HepG2 (cell line): ENCODE measurements around the gene AMD1. TPM values are rescaled to one million over a fixed set of nuclear protein-coding genes. Genes with fewer than 3 reads are reported as not detected.

Experiments used
- ATAC-seq: fragments of 200-7000 bp; cut with Tn5 transposase; 3 replicates; pipeline ENCODE4 v1.9.1; 2020; ENCODE audit warnings: mild to moderate bottlenecking, moderate library complexity
- BruUV-seq: library from RNA; stranded (reverse); fragments of 400-500 nt; replicated peaks from 2 replicates; lab custom pipeline; 2021; lab: Mats Ljungman, UMichigan
- CTCF ChIA-PET: fragments of 300-600 bp; formaldehyde crosslinking; extraction: SDS; loops from one replicate; lab custom pipeline; 2021; ENCODE audit warnings: low total read pairs, inconsistent platforms, low intra/inter-chr PET ratio; lab: Yijun Ruan, JAX
- POLR2A ChIA-PET: fragments of 350-600 bp; sonication (Branson Sonifier 250); formaldehyde crosslinking; loops from one replicate; lab custom pipeline; 2020; ENCODE audit warnings: antibody characterized with exemption, inconsistent platforms; lab: Yijun Ruan, JAX
- DNase-seq: peaks from one replicate; pipeline ENCODE4 v3.0.0-alpha.2; 2015; ENCODE audit warnings: low spot score
- FAIRE-seq: peaks from 3 replicates; lab custom pipeline; 2011; peaks lifted over from hg19 to GRCh38; lab: Jason Lieb, UNC
- H2AFZ ChIP-seq: one replicate; pipeline ENCODE4 v1.6.1; 2011; ENCODE audit warnings: low read length, inconsistent platforms
- H3K27ac ChIP-seq: fragments of 300-600 bp; 3 replicates; pipeline ENCODE4 v1.8.0; 2011; ENCODE audit warnings: mixed run types, mild to moderate bottlenecking, mixed read lengths, low read length, inconsistent platforms; ENCODE audit not compliant: insufficient read depth; ENCODE audit errors: extremely low read length
- H3K27me3 ChIP-seq, 2 experiments: fragments of 200-600 bp in 1 of 2; 2 replicates in 1 of 2; 3 replicates in 1 of 2; pipeline versions ENCODE4 v1.6.0 to v1.8.0; 2011; ENCODE audit warnings: low read length in 2 of 2, mild to moderate bottlenecking in 2 of 2, moderate library complexity in 2 of 2, inconsistent platforms in 1 of 2; ENCODE audit not compliant: insufficient read depth in 2 of 2, control insufficient read depth in 1 of 2
- H3K36me3 ChIP-seq, 2 experiments: fragments of 200-600 bp in 1 of 2; replicated peaks in 1 of 2; 2 replicates in 1 of 2; 3 replicates in 1 of 2; pipeline versions ENCODE4 v1.5.1 to v1.8.0; 2011; ENCODE audit warnings: low read length in 2 of 2, inconsistent platforms in 1 of 2; ENCODE audit not compliant: insufficient read depth in 2 of 2, control insufficient read depth in 1 of 2
- H3K4me1 ChIP-seq: 2 replicates; pipeline ENCODE4 v1.5.1; 2012; ENCODE audit warnings: low read length, inconsistent platforms; ENCODE audit not compliant: insufficient read depth
- H3K4me2 ChIP-seq: 2 replicates; pipeline ENCODE4 v1.6.0; 2011; ENCODE audit warnings: low read depth, low read length, inconsistent platforms
- H3K4me3 ChIP-seq, 3 experiments: fragments of 200-600 bp in 1 of 3; sonication (generic), shearing (Covaris generic) in 1 of 3; replicated peaks in 1 of 3; 2 replicates each; pipeline ENCODE4 v1.5.1; 2011 to 2016; ENCODE audit warnings: low read length in 3 of 3, inconsistent platforms in 2 of 3, low read depth in 2 of 3, mild to moderate bottlenecking in 2 of 3, control low read depth in 1 of 3, mixed read lengths in 1 of 3; ENCODE audit not compliant: insufficient read depth in 1 of 3
- H3K79me2 ChIP-seq: one replicate; pipeline ENCODE4 v1.6.1; 2011; ENCODE audit warnings: low read length, inconsistent platforms; ENCODE audit not compliant: insufficient read depth
- H3K9ac ChIP-seq: 2 replicates; pipeline ENCODE4 v1.6.0; 2011; ENCODE audit warnings: mild to moderate bottlenecking, low read depth, low read length, inconsistent platforms; ENCODE audit not compliant: insufficient read depth
- H3K9me3 ChIP-seq: 2 replicates; pipeline ENCODE4 v1.5.1; 2012; ENCODE audit warnings: mild to moderate bottlenecking, low read length
- H4K20me1 ChIP-seq: 2 replicates; pipeline ENCODE4 v1.6.0; 2011; ENCODE audit warnings: inconsistent platforms, mild to moderate bottlenecking, low read length, moderate library complexity; ENCODE audit not compliant: insufficient read depth
- ATF7-NPFF ChIP-seq: sonication (generic); formaldehyde crosslinking; IDR thresholded peaks from 2 replicates; pipeline ENCODE4 v1.8.1; 2023; ENCODE audit warnings: mild to moderate bottlenecking, low read depth, missing genetic modification reagents, moderate library complexity
- ATM ChIP-seq: fragments of 450-650 bp; IDR thresholded peaks from 2 replicates; pipeline ENCODE4 v1.7.1; 2017; ENCODE audit warnings: mild to moderate bottlenecking, borderline replicate concordance
- CREM ChIP-seq, 2 experiments: sonication (generic) in 1 of 2; formaldehyde crosslinking in 1 of 2; IDR thresholded peaks; 2 replicates each; pipeline versions ENCODE4 v1.4.0 to v1.6.1; 2016 to 2020; ENCODE audit warnings: antibody characterized with exemption in 1 of 2, mild to moderate bottlenecking in 1 of 2, missing genetic modification reagents in 1 of 2
- DNMT1 ChIP-seq: sonication (generic); formaldehyde crosslinking; IDR thresholded peaks from 2 replicates; pipeline ENCODE4 v1.5.1; 2020; ENCODE audit warnings: mild to moderate bottlenecking, missing genetic modification reagents
- FLYWCH1 ChIP-seq: sonication (generic); formaldehyde crosslinking; IDR thresholded peaks from 2 replicates; pipeline ENCODE4 v1.8.1; 2023; ENCODE audit warnings: mild to moderate bottlenecking, missing genetic modification reagents
- GTF3A ChIP-seq: sonication (generic); formaldehyde crosslinking; conservative IDR thresholded peaks from 2 replicates; pipeline ENCODE4 v1.4.0; 2020; ENCODE audit warnings: mild to moderate bottlenecking, missing genetic modification reagents
- MLLT10 ChIP-seq: sonication (generic); formaldehyde crosslinking; IDR thresholded peaks from 2 replicates; pipeline ENCODE4 v1.4.0; 2020; ENCODE audit warnings: missing genetic modification reagents
- RARG ChIP-seq: sonication (generic); formaldehyde crosslinking; IDR thresholded peaks from 2 replicates; pipeline ENCODE4 v1.4.0; 2020; ENCODE audit warnings: low read depth, mild to moderate bottlenecking, missing genetic modification reagents
- YY1 ChIP-seq: IDR thresholded peaks from 2 replicates; pipeline ENCODE4 v1.6.1; 2011; ENCODE audit warnings: low read length, low read depth, moderate library complexity, mild to moderate bottlenecking; ENCODE audit not compliant: insufficient read depth, insufficient replicate concordance
- ZFP82 ChIP-seq: sonication (generic); formaldehyde crosslinking; IDR thresholded peaks from 2 replicates; pipeline ENCODE4 v1.5.1; 2020; ENCODE audit warnings: mild to moderate bottlenecking, missing genetic modification reagents, borderline replicate concordance
- ZNF333 ChIP-seq: sonication (generic); formaldehyde crosslinking; IDR thresholded peaks from 2 replicates; pipeline ENCODE4 v1.4.0; 2020; ENCODE audit warnings: mild to moderate bottlenecking, missing genetic modification reagents, borderline replicate concordance
- ZNF350 ChIP-seq: sonication (generic); formaldehyde crosslinking; IDR thresholded peaks from 2 replicates; pipeline ENCODE4 v1.4.0; 2020; ENCODE audit warnings: mild to moderate bottlenecking, low read depth, missing genetic modification reagents, borderline replicate concordance
- ZNF776 ChIP-seq: sonication (generic); formaldehyde crosslinking; IDR thresholded peaks from 2 replicates; pipeline ENCODE4 v1.4.0; 2020; ENCODE audit warnings: mild to moderate bottlenecking, missing genetic modification reagents
- WGBS: methylation state at CpG from one replicate; pipeline ENCODE4 v1.1.6; 2017; ENCODE audit warnings: low lambda C conversion rate; 5-methylcytosine and 5-hydroxymethylcytosine counted together
- in situ Hi-C: cut with HindIII; loops from 2 replicates; pipeline ENCODE4 v1.10.0; 2017; ENCODE audit warnings: low pct_unique_long_range_greater_than_20kb; ENCODE audit not compliant: extremely low pct_ligation_motif_present
- intact Hi-C: fragments of 100-400 bp; cut with micrococcal nuclease; formaldehyde crosslinking; loops from one replicate; pipeline ENCODE4 v1.10.0; 2022; ENCODE audit not compliant: unreplicated experiment
- polyA plus RNA-seq, 8 experiments: library from polyadenylated mRNA; depleted of rRNA in 3 of 8; stranded (reverse) in 7 of 8; unstranded in 1 of 8; fragments of >200 nt; fragmentation: Illumina TruSeq in 4 of 8; extraction: Trizol in 4 of 8; gene quantifications; 2 replicates each; pipeline versions ENCODE4 v1.2.1 to v1.2.3, GENCODE V29; 2011 to 2016; ENCODE audit warnings: low read depth in 4 of 8, missing spikeins in 1 of 8, mixed read lengths in 1 of 8; ENCODE audit not compliant: insufficient read depth in 1 of 8
- total RNA-seq, 5 experiments: library from RNA; depleted of rRNA; stranded (reverse); fragments of >200 nt; fragmentation: Illumina TruSeq; extraction: Trizol; gene quantifications; 2 replicates each; pipeline ENCODE4 v1.2.3, GENCODE V29; 2016; ENCODE audit warnings: low read depth in 1 of 5
- TF ChIP-seq, protein P1 (sequence below): sonication (generic); formaldehyde crosslinking; IDR thresholded peaks from 2 replicates; pipeline ENCODE4 v1.5.0; 2020; ENCODE audit warnings: missing genetic modification reagents, mild to moderate bottlenecking, borderline replicate concordance
- TF ChIP-seq, protein P2 (sequence below): sonication (generic); formaldehyde crosslinking; IDR thresholded peaks from 2 replicates; pipeline ENCODE4 v1.8.0; 2022; ENCODE audit warnings: low read depth, missing genetic modification reagents

Gene AMD1
- total and polyA plus RNA-seq, 2 of the 13 experiments (the other 11 are each of a cell fraction or from before 2014, with no cell fraction given) = 108 to 123 TPM

DNA sequence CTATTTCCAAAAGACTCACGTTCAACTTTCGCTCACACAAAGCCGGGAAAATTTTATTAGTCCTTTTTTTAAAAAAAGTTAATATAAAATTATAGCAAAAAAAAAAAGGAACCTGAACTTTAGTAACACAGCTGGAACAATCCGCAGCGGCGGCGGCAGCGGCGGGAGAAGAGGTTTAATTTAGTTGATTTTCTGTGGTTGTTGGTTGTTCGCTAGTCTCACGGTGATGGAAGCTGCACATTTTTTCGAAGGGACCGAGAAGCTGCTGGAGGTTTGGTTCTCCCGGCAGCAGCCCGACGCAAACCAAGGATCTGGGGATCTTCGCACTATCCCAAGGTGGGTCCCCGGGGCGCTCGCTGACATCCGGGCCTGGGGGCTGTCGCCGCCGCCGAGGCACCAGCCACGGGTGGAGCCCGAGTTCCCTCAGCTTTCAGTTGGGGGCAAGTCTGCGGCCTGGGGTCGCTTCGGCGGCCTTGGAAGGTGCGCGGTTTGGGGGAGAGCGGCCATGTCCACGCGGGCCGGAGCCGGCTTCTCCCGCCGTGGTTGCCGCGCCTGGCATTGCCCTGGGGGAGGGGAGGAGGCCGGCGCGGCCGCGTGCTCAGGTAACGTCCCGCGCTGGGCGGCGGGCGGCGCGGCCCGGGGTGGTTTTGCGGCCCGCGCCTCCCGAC, 429 bp downstream of the AMD1 start (continued):
- TF ChIP-seq CREM (IDR thresholded peaks at IDR 0.05) (no peak), CREM (CRISPR knock-in tag; IDR thresholded peaks at IDR 0.05) (no peak), ATM (no peak), GTF3A (no peak), ZNF350 (CRISPR knock-in tag) (no peak), YY1 (peak; percentile 32)
- TF ChIP-seq, all 625 proteins: peak for 40

DNA sequence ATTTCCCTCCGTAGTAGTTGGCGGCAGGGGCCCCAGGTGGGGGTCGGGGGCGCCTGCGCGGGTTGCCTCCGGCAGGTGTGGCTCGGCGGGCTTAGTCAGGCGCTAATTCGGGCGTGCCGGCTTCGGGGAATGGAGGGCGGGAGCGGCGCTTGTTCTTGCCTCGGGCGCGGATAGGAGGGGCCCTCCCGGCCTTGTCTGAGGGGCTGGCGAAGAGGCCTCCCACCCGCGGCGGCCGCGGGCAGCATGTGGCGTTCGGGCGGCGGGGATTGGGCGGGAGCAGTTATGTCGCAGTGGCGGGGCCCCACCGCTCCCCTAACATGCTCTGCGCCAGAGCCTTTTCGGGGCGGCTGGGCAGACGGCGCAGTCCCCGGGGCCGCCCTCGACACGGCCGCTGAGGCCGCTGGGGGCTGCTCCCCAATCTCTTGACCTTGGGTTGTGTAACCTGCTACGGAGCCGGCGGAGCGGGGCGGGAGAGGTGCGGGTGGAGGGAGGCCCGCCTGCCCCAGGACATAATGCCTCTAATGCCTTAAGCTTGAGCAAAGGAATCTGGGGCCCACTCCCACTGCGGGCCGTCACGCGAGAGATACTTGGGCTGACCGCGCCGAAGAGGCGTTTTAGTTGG, 1.1 kb downstream of the AMD1 start:
- H3K4me1 ChIP-seq = peaks cover 46% of the 10 kb centered on the region
- no peak for DNase-seq
- H3K79me2 ChIP-seq = peaks cover 81% of the 10 kb centered on the region
- H4K20me1 ChIP-seq = peaks cover 59% of the 10 kb centered on the region
- BruUV-seq = TSS peak; percentile 81
- POLR2A ChIA-PET = interaction anchor here (0.7 to 3.6 kb wide), 29 partner anchors 9 to 321 kb away, joined by 3 to 163 read pairs (median 6); partner anchors contain the start of genes CDK19, GTF3C6 and RPF2
- no peaks in the 10 kb centered on the region for H3K9me3 ChIP-seq
- no peak for FAIRE-seq
- no peaks in the 10 kb centered on the region; a peak in 1 of 5 replicates for H3K27me3 ChIP-seq
- H3K4me2 ChIP-seq = peak overlapping the region; percentile 79
- in situ Hi-C loops (loop anchor here (5.0 kb wide), 1 partner anchor 193 kb away; no protein-coding TSS in a partner anchor), intact Hi-C loops (loop anchor here (1.0 to 5.0 kb wide), 4 partner anchors 60 to 348 kb away; partner anchors contain the start of gene CDK19)
- H3K27ac ChIP-seq = peak overlapping the region; percentile 93
- 0 out of 5 replicates have a peak, but pooled peaks cover 2 to 3% of the 10 kb centered on the region in 2 experiments for H3K36me3 ChIP-seq
- CTCF ChIA-PET = no interaction called here
- H3K4me3 ChIP-seq = peak overlapping the region; percentile 96 to 99 (median 98)
- ATAC-seq = peak; percentile 30
- no peak overlapping the region for H2AFZ ChIP-seq
- H3K9ac ChIP-seq = peak overlapping the region; percentile 97
- 1% methylated on average over 15 of the region's 61 CpGs for WGBS
- TF ChIP-seq ZNF776 (CRISPR knock-in tag) = peak; percentile 42; the same call in 1 of the 2 replicates
- TF ChIP-seq, protein P1, sequence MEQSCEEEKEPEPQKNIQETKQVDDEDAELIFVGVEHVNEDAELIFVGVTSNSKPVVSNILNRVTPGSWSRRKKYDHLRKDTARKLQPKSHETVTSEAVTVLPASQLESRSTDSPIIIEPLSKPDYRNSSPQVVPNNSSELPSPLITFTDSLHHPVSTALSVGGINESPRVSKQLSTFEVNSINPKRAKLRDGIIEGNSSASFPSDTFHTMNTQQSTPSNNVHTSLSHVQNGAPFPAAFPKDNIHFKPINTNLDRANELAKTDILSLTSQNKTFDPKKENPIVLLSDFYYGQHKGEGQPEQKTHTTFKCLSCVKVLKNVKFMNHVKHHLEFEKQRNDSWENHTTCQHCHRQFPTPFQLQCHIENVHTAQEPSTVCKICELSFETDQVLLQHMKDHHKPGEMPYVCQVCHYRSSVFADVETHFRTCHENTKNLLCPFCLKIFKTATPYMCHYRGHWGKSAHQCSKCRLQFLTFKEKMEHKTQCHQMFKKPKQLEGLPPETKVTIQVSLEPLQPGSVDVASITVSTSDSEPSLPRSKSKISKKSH (CRISPR knock-in tag) = 0 out of 2 replicates have a peak, but pooled peaks have one; percentile 63
- TF ChIP-seq, protein P2, sequence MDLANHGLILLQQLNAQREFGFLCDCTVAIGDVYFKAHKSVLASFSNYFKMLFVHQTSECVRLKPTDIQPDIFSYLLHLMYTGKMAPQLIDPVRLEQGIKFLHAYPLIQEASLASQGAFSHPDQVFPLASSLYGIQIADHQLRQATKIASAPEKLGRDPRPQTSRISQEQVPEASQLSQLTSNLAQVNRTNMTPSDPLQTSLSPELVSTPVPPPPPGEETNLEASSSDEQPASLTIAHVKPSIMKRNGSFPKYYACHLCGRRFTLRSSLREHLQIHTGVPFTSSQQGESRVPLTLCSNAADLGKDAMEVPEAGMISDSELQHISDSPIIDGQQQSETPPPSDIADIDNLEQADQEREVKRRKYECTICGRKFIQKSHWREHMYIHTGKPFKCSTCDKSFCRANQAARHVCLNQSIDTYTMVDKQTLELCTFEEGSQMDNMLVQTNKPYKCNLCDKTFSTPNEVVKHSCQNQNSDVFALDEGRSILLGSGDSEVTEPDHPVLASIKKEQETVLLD (CRISPR knock-in tag) = 0 out of 2 replicates have a peak, but pooled peaks have one; percentile 12
- TF ChIP-seq ATF7-NPFF = 0 out of 2 replicates have a peak, but pooled peaks have one; percentile 57
- TF ChIP-seq FLYWCH1 (CRISPR knock-in tag) = peak; percentile 53; the same call in 1 of the 2 replicates
- no peak for TF ChIP-seq DNMT1 (CRISPR knock-in tag)
- TF ChIP-seq MLLT10 (CRISPR knock-in tag) = 0 out of 2 replicates have a peak, but pooled peaks have one; percentile 10
- TF ChIP-seq ZFP82 = 0 out of 2 replicates have a peak, but pooled peaks have one; percentile 19
- TF ChIP-seq RARG (CRISPR knock-in tag) = 0 out of 2 replicates have a peak, but pooled peaks have one; percentile 34
- TF ChIP-seq ZNF333 (CRISPR knock-in tag) = 0 out of 2 replicates have a peak, but pooled peaks have one; percentile 12
